Activated T-cell treated with anti-CD3 and anti-CD28 coated beads for 1 hour (primary cell): Measurements from ENCODE around the gene TRUB2.

Experiments
- DNase-seq: peaks from one replicate; pipeline ENCODE4 v3.0.0-alpha.2; 2020; ENCODE audit warnings: low read depth

Gene TRUB2

DNA sequence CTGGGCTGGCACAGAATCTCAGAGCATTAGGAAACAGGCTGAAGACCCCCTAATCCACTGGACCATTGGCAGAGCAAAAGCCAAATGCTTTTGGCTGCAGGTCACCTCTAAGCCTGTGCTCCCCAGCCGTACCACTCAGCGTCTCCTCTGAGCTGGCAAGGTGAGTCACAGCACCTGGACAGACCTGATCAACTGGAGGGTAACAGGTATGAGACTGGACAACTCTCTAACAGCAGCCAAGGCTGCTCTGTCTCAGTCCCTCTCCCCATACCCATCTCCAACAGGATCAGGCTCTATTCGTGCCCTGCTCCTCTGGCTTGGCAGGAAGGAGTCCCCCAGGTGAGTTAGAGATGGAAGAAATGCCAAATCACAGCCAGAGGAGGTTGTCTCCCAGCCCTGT, 51.1 kb downstream of the TRUB2 start:
- DNase-seq: no peak

DNA sequence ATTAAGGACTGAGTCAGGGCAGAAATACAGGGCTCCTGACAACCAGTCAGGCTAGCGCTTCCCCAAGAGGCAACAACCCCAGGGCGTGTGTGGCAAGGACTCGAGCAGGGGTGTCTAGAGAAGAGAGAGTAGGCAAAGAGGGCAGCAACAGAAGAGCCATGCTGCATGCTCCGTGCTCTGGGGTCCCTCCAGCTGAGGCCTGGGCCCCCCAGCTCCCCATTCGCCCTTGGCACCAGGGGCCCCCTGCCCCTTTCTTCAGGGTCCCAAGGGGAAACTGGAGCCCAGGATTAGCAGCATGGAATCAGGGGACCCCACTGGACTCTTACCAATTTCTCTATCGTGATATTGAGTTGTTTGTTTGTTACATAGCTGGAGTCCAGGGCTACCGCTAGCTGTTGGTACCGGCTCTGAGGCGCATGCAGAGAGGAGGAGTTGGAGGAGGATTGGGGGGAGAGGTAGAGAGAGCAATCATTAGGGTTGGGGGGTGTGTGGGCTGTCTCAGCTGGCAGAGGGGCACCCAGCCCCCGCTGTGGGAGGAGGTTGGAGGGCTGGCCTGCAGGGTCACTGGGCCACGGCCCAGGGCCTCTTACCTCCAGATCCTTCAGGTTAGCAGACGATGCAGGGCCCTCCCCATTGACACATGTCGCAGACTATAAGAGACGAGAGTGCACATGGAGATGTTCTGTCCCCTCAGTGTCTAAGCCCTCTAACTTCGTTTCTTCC, 55.2 kb downstream of the TRUB2 start:
- DNase-seq: no peak

DNA sequence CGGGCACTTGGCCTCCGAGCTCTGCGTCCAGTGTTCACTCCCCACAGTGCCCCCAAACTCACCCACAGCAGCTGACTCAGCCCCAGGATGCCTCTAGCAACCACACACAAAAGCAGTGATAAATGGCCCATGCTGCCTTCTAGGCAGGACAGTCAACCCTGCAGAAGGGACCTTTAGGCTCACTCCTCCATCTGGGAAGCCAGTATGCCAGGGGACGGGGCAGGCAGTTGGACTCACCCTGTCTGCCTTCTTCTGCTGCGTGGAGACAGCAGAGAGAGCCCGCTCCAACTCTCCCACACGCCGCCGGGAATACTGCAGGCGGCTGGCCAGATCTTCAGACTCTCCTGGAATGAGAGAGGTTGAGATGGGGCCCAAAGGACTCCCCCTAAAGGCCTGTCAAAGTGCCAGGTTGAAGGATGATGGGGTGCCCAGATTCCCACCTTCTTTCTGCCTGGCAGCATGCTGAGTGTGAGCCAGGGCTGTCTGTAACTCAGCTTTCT, 56.8 kb downstream of the TRUB2 start:
- DNase-seq: no peak

DNA sequence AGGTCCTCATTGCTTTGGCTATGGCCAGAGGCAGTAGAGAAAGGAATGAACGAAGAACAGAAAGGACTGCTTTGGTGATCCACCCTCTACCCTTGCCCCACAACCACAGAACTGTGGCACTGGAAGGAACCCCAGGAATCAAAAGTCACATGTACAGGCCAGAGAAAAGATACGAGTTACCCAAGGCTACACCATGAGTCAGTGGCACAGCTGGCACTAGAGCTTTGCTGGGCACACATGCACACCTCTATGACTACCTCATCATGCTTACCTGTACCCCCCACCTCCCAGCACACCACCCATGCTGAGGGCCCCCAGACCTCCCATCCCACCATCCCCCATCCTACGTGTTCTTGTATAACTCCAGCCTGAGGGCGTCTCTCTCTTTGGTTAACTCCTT, 59.6 kb downstream of the TRUB2 start:
- DNase-seq: no peak

DNA sequence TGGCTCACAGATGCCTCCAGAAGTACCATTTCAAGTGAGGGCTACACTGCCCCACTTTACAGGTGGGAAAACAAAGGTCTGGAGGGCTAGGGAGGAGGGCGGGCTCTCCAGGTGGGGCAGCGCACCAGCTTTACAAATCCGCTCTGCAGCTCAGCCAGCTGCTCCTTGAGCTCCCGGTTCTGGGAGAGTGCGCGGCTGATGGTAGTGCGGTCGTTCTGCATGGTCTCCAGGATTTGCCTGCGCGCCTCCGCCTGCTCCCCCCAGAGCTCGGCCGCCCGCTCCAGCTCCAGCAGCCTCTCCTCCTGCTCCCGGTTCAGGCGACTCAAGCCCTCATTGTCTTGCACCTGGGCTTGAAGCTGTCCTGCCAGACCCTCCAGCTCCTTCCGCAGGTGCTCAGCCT, 61.9 kb downstream of the TRUB2 start:
- no peak for DNase-seq

DNA sequence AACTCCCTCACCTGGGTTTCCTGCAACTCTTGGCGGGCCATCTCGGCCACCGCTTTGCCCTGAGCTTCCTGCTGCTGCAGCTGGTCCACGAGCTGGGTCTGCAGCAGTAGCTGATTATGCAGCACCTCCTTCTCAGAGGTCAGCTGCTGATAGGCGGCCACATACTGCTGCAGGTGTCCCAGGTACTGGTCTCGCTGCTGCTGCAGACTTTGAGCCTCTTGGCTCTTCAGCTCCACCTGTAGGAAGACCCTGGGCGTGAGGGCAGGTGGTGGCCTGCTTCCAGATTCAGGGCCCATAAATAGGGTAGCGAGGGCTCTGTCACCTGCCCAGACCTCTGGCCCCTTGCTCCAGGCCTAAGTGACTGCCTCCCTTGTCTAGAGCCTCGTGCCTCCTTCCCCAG, 63.1 kb downstream of the TRUB2 start:
- no peak for DNase-seq

DNA sequence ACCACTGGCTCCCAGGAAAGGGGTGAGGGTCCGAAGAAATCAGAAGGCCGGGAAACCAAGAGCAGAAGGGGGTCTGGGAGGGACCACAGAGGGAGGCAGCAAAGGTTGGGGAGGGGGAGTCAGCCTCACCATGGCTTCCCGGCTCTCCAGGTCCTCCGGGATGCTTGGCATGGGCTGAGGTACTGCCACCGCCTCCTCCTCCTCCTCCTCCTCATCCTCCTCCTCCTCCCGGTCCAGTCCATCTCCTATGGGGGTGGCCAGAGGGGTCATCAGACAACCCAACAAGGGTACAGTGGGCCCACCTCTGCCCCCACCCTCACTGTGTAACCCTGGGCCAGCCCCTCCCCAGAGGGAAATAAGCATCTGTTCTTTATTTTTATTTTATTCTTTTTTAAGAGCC, 63.9 kb downstream of the TRUB2 start:
- DNase-seq: no peak

DNA sequence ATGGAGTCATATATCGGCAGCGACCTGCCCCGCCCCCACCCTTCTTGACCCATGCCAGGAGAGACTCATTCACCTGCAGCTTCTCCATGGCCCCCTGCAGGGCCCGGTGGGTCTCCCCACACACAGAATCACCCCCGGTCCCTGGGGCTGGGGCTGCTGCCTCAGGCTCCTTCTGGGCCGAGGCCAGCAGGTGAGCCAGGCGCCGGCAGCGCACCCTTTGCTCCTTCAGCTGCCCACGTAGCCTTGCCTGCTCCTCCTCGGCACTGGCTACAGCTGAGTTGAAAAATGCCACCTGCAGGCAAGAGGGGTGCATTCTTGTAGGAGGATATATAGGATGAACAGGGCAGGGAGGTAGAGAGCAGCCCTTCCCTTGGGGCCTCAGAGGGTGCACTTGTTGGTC, 64.3 kb downstream of the TRUB2 start:
- no peak for DNase-seq

DNA sequence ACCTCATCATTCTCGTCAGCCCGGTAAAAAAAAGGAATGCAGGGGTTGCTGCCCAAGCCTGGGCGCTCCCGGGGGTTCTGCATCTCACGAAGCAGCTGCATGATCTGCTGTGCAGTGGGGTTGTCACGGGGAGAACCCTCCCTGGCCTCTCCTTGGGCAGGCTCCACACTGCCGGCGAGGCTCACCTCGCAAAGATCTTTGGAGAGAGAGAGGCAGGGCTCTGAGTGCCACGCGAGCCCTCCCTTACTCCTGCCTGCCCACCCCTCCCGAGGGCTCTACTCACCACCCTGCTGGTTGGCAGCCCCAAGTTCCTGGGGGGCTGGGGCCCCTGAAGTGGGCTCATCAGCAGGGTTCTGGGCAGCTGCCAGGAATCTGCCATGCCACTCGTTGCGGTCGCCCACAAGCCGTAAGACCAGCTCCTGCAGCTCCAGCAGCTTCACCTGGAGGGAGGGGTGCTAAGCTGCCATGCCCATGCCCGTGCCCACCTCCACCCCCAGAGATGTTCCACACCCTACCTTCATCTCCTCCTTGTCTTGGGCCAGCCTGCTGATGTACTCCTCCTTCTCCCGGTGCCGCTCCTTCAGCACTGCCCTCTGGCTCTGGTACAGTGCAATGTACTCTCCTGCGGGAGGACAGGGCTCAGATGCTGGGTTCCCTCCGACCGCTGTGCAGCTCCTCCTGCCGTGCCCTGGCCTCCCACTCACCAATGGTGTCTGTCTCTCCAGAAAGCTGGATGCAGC, 65.0 kb downstream of the TRUB2 start:
- no peak for DNase-seq
